ENCODE data around the gene CCDC71L. TPM values are rescaled to one million over a fixed set of nuclear protein-coding genes. Genes with fewer than 3 reads are reported as not detected.

The CCDC71L gene
- total and polyA plus RNA-seq, 4 donors: 7.4 to 16.6 (median 12.3) TPM

DNA sequence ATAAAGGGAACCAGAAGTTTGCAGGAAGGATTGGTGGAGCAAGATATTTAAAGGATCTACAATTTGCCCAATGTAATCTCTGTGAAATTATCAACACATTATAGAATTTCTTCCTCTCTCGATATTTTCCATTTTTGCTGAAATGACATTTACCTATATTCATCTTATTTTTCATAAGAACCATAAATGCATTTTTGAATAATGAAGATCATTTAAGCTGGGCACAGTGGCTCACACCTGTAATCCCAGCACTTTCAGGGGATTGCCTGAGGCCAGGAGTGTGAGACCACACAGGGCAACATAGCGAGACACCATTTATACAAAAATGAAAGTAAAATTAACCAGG lies 37.7 kb downstream of the CCDC71L start:
- Histone ChIP-seq H3K36me3 (ENCODE audit: control insufficient read depth in 4 of 4, insufficient read depth in 3 of 4, low read depth in 1 of 4, low read length in 3 of 4) (no peaks in the 10 kb centered on the region), H3K4me3 (ENCODE audit: low read depth in 1 of 3, low read length in 3 of 3) (no peak overlapping the region), H3K9ac (ENCODE audit: low read depth in 1 of 2, low read length in 2 of 2) (no peak overlapping the region), H3K9me3 (ENCODE audit: control insufficient read depth in 4 of 4, low read length in 3 of 4) (no peaks in the 10 kb centered on the region), H3K27me3 (ENCODE audit: control insufficient read depth in 4 of 4, insufficient read depth in 4 of 4, low read length in 3 of 4) (no peaks in the 10 kb centered on the region), H3K4me1 (ENCODE audit: control insufficient read depth in 4 of 4, insufficient read depth in 4 of 4, low read length in 3 of 4) (peaks cover 0 to 4% (median 3%) of the 10 kb centered on the region in 4 donors), H3K27ac (ENCODE audit: low read depth in 1 of 2, low read length in 2 of 2) (no peak overlapping the region)
- 49% methylated on average over 2 of the region's 2 CpGs for WGBS
- no peak for TF ChIP-seq GABPA (IDR thresholded peaks at IDR 0.05 in 1 of 2, conservative IDR thresholded peaks at IDR 0.05 in 1 of 2)
- TF ChIP-seq HNF4G (IDR thresholded peaks at IDR 0.05): no peak
- TF ChIP-seq TAF1 (conservative IDR thresholded peaks at IDR 0.05): no peak
- TF ChIP-seq, protein P1, sequence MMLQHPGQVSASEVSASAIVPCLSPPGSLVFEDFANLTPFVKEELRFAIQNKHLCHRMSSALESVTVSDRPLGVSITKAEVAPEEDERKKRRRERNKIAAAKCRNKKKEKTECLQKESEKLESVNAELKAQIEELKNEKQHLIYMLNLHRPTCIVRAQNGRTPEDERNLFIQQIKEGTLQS (IDR thresholded peaks at IDR 0.05): no peak
- TF ChIP-seq FOXA2 (IDR thresholded peaks at IDR 0.05): no peak
- no peak for DNase-seq (ENCODE audit: low spot score)

DNA sequence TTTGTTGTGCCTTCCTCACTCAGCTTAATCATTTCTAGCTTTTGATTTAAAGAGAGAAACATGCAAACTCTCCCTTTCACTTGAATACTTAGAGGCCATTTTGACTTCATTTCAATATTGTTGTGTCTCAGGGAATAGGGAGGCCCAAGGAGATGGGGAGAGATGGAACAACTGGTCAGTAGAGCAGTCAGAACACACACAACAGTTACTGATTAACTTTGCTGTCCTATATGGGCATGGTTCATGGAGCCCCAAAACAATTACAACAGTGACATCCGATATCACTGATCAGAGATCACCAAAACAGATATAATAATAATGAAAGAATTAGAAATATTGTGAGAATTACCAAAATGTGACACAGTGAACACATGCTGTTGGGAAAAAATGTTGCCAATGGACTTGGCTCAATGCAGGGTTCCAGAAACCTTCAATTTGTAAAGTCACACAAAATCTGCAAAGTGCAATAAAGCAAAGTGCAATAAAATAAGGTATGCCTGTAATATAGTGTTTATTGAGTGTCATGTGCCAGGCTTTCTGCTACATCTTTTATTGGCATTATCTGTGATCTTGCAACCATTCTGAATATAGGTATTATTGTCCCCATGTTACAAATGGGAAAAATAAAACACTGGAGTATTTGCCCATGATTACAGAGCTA lies 38.2 kb downstream of the CCDC71L start:
- no peak overlapping the region for H3K27ac ChIP-seq (ENCODE audit: low read depth in 1 of 2, low read length in 2 of 2)
- no peaks in the 10 kb centered on the region for H3K9me3 ChIP-seq (ENCODE audit: control insufficient read depth in 4 of 4, low read length in 3 of 4)
- peaks cover 0 to 5% (median 3%) of the 10 kb centered on the region in 4 donors for H3K4me1 ChIP-seq (ENCODE audit: control insufficient read depth in 4 of 4, insufficient read depth in 4 of 4, low read length in 3 of 4)
- no peak for TF ChIP-seq HNF4A (conservative IDR thresholded peaks at IDR 0.05)
- TF ChIP-seq, protein P2, sequence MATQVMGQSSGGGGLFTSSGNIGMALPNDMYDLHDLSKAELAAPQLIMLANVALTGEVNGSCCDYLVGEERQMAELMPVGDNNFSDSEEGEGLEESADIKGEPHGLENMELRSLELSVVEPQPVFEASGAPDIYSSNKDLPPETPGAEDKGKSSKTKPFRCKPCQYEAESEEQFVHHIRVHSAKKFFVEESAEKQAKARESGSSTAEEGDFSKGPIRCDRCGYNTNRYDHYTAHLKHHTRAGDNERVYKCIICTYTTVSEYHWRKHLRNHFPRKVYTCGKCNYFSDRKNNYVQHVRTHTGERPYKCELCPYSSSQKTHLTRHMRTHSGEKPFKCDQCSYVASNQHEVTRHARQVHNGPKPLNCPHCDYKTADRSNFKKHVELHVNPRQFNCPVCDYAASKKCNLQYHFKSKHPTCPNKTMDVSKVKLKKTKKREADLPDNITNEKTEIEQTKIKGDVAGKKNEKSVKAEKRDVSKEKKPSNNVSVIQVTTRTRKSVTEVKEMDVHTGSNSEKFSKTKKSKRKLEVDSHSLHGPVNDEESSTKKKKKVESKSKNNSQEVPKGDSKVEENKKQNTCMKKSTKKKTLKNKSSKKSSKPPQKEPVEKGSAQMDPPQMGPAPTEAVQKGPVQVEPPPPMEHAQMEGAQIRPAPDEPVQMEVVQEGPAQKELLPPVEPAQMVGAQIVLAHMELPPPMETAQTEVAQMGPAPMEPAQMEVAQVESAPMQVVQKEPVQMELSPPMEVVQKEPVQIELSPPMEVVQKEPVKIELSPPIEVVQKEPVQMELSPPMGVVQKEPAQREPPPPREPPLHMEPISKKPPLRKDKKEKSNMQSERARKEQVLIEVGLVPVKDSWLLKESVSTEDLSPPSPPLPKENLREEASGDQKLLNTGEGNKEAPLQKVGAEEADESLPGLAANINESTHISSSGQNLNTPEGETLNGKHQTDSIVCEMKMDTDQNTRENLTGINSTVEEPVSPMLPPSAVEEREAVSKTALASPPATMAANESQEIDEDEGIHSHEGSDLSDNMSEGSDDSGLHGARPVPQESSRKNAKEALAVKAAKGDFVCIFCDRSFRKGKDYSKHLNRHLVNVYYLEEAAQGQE (IDR thresholded peaks at IDR 0.05): no peak
- TF ChIP-seq SP1 (IDR thresholded peaks at IDR 0.05): no peak
- TF ChIP-seq GABPA (IDR thresholded peaks at IDR 0.05 in 1 of 2, conservative IDR thresholded peaks at IDR 0.05 in 1 of 2): no peak
- TF ChIP-seq NR2F2 (IDR thresholded peaks at IDR 0.05): no peak
- TF ChIP-seq EGR1 (IDR thresholded peaks at IDR 0.05; ENCODE audit: low read depth in 2 of 2): no peak
- TF ChIP-seq RAD21 (IDR thresholded peaks at IDR 0.05): no peak
- TF ChIP-seq FOXA2 (IDR thresholded peaks at IDR 0.05): no peak
- TF ChIP-seq RXRA (IDR thresholded peaks at IDR 0.05): no peak
- TF ChIP-seq, protein P3, sequence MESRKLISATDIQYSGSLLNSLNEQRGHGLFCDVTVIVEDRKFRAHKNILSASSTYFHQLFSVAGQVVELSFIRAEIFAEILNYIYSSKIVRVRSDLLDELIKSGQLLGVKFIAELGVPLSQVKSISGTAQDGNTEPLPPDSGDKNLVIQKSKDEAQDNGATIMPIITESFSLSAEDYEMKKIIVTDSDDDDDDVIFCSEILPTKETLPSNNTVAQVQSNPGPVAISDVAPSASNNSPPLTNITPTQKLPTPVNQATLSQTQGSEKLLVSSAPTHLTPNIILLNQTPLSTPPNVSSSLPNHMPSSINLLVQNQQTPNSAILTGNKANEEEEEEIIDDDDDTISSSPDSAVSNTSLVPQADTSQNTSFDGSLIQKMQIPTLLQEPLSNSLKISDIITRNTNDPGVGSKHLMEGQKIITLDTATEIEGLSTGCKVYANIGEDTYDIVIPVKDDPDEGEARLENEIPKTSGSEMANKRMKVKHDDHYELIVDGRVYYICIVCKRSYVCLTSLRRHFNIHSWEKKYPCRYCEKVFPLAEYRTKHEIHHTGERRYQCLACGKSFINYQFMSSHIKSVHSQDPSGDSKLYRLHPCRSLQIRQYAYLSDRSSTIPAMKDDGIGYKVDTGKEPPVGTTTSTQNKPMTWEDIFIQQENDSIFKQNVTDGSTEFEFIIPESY (IDR thresholded peaks at IDR 0.05): no peak
- TF ChIP-seq YY1 (IDR thresholded peaks at IDR 0.05): no peak
- TF ChIP-seq, protein P4, sequence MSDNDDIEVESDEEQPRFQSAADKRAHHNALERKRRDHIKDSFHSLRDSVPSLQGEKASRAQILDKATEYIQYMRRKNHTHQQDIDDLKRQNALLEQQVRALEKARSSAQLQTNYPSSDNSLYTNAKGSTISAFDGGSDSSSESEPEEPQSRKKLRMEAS (IDR thresholded peaks at IDR 0.05): no peak
- TF ChIP-seq JUND (IDR thresholded peaks at IDR 0.05): no peak
- TF ChIP-seq FOXA1 (IDR thresholded peaks at IDR 0.05): no peak
- TF ChIP-seq TAF1 (conservative IDR thresholded peaks at IDR 0.05): no peak
- TF ChIP-seq, protein P1 (IDR thresholded peaks at IDR 0.05): no peak
- no peak for TF ChIP-seq HNF4G (IDR thresholded peaks at IDR 0.05)
- TF ChIP-seq, protein P5, sequence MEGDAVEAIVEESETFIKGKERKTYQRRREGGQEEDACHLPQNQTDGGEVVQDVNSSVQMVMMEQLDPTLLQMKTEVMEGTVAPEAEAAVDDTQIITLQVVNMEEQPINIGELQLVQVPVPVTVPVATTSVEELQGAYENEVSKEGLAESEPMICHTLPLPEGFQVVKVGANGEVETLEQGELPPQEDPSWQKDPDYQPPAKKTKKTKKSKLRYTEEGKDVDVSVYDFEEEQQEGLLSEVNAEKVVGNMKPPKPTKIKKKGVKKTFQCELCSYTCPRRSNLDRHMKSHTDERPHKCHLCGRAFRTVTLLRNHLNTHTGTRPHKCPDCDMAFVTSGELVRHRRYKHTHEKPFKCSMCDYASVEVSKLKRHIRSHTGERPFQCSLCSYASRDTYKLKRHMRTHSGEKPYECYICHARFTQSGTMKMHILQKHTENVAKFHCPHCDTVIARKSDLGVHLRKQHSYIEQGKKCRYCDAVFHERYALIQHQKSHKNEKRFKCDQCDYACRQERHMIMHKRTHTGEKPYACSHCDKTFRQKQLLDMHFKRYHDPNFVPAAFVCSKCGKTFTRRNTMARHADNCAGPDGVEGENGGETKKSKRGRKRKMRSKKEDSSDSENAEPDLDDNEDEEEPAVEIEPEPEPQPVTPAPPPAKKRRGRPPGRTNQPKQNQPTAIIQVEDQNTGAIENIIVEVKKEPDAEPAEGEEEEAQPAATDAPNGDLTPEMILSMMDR (IDR thresholded peaks at IDR 0.05; ENCODE audit: low read depth, low read length, missing input control): no peak
- H3K4me3 ChIP-seq (ENCODE audit: low read depth in 1 of 3, low read length in 3 of 3): no peak overlapping the region
- 68% methylated on average over 1 of the region's 1 CpG for WGBS
- no peaks in the 10 kb centered on the region for H3K27me3 ChIP-seq (ENCODE audit: control insufficient read depth in 4 of 4, insufficient read depth in 4 of 4, low read length in 3 of 4)
- H3K9ac ChIP-seq (ENCODE audit: low read depth in 1 of 2, low read length in 2 of 2): no peak overlapping the region
- no peak for DNase-seq (ENCODE audit: low spot score)
- H3K36me3 ChIP-seq (ENCODE audit: control insufficient read depth in 4 of 4, insufficient read depth in 3 of 4, low read depth in 1 of 4, low read length in 3 of 4): no peaks in the 10 kb centered on the region
